Gastroesophageal sphincter (tissue), 3 donors: Measurements from ENCODE around the gene BCAS3.

Experiments
- CTCF ChIP-seq, 4 experiments: fragments of 200-600 bp in 2 of 4; fragments of 450-650 bp in 2 of 4; sonication (generic) in 1 of 4; IDR thresholded peaks; one replicate each; pipeline ENCODE4 v1.5.1; 2017 to 2019; ENCODE audit warnings: antibody characterized with exemption in 4 of 4, mild to moderate bottlenecking in 2 of 4, moderate library complexity in 2 of 4
- EP300 ChIP-seq: sonication (generic); formaldehyde crosslinking; IDR thresholded peaks from one replicate; pipeline ENCODE4 v1.6.1; 2017; ENCODE audit warnings: antibody characterized with exemption, mild to moderate bottlenecking

DNA sequence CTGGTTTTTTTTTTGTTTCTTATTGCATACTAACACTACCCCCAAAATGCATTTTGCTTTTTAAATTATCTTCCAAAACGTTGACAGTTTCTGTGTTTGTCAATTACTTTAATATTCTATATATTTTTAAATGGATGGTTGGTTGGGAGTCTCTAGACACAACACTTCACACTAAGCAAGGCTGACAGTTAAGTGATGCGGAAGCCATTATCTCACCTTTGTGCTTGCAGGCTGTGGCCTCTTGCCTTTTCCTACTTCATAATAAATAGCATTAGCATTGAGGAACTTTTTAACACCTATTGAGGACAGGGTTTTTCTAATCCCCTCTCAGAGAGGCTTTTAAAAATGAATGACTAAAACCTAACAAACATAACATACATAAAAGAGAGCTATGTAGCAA lies 441.2 kb downstream of the BCAS3 start:
- TF ChIP-seq EP300 (no peak), CTCF (IDR thresholded peaks at IDR 0.05) (no peak)
